Thyroid gland (tissue), 4 donors: ENCODE results near the gene ANKRD13C.

ENCODE experiments used
- CTCF ChIP-seq, 6 experiments: fragments of 200-600 bp in 3 of 6; fragments of 450-650 bp in 3 of 6; sonication (generic) in 3 of 6; IDR thresholded peaks; one replicate each; pipeline ENCODE4 v1.5.1; 2016 to 2019; ENCODE audit warnings: antibody characterized with exemption in 6 of 6, mild to moderate bottlenecking in 2 of 6, inconsistent platforms in 1 of 6, moderate library complexity in 1 of 6
- POLR2A ChIP-seq, 2 donors: fragments of 450-650 bp; IDR thresholded peaks; one replicate each; pipeline ENCODE4 v1.6.1; 2017; ENCODE audit warnings: antibody characterized with exemption in 2 of 2, mild to moderate bottlenecking in 2 of 2, moderate library complexity in 1 of 2

- TF ChIP-seq CTCF (IDR thresholded peaks at IDR 0.05) (no peak), POLR2A (IDR thresholded peaks at IDR 0.05) (no peak)
Measured at GRCh38 chr1:70227439-70227838, 127.1 kb downstream of the ANKRD13C start.
